Measurements from ENCODE around the gene ASCL2.

DNA sequence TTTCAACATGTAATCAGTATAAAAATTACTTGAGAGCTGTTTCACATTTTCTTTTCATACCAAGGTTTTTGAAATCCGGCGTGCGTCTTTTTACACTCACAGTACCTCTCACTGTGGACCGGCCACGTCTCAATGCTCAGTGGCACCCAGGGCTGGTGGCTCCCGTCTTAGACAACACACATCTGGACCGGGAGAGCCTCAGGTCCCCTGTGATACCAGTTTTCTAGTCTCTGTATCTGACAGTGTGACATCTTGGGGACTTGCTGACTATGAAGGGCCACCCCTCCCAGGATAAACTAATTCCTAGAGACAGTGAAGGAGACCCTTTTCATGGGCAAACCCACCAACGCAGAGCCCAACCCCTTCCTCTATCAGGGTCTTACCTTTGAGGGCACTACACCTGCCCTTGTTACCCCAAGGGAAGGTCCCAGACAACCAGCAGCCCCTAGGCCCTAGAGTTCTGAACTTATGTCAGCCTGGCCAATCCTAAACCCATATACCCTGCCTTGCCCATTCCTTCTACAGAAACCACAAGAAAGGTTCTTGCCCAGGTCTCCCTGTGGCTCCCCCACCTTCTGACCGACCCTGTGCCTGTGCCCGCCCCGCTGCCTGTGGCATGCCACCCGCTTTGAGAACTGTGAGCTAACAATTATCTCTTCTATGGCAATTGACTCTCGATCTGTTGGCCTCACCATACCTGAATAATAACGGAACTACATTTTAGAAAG, 6.1 kb upstream of the ASCL2 start:
- TF ChIP-seq SUZ12 (IDR thresholded peaks at IDR 0.05): no peak
- TF ChIP-seq SP1 (IDR thresholded peaks at IDR 0.05): no peak
- TF ChIP-seq NFRKB (IDR thresholded peaks at IDR 0.05): no peak
- TF ChIP-seq ZNF384 (IDR thresholded peaks at IDR 0.05): no peak
- no peak for TF ChIP-seq BHLHE40 (IDR thresholded peaks at IDR 0.05; ENCODE audit: borderline replicate concordance)
